Keratinocyte (primary cell): Measurements from ENCODE around the gene ZIC5. TPM values are rescaled to one million over a fixed set of nuclear protein-coding genes. Genes with fewer than 3 reads are reported as not detected.
A peak's percentile ranks its signal among the peaks of the same experiment; 100 is the strongest.

Source experiments
- DNase-seq: peaks from one replicate; pipeline ENCODE4 v3.0.0-alpha.2; 2011; ENCODE audit warnings: low read depth, missing footprints, low spot score
- FAIRE-seq: peaks from 2 replicates; lab custom pipeline; 2011; peaks lifted over from hg19 to GRCh38; lab: Jason Lieb, UNC
- H2AFZ ChIP-seq: 2 replicates; pipeline ENCODE4 v1.6.0; 2012; ENCODE audit warnings: low read length, control low read depth, inconsistent platforms; ENCODE audit not compliant: control insufficient read depth
- H3K27ac ChIP-seq: 2 replicates; pipeline ENCODE4 v1.5.1; 2011; ENCODE audit warnings: low read length; ENCODE audit not compliant: control insufficient read depth, insufficient read depth
- H3K27me3 ChIP-seq: 3 replicates; pipeline ENCODE4 v1.6.0; 2011; ENCODE audit warnings: low read length; ENCODE audit not compliant: control insufficient read depth, insufficient read depth; ENCODE audit errors: extremely low read depth
- H3K36me3 ChIP-seq, 2 experiments: 2 replicates in 1 of 2; 3 replicates in 1 of 2; pipeline ENCODE4 v1.5.1; 2011; ENCODE audit warnings: low read length in 2 of 2, mild to moderate bottlenecking in 1 of 2; ENCODE audit not compliant: control insufficient read depth in 2 of 2, insufficient read depth in 2 of 2; ENCODE audit errors: extremely low read depth in 1 of 2
- H3K4me1 ChIP-seq: 3 replicates; pipeline ENCODE4 v1.5.1; 2011; ENCODE audit warnings: low read length; ENCODE audit not compliant: control insufficient read depth, insufficient read depth; ENCODE audit errors: extremely low read depth
- H3K4me2 ChIP-seq: 3 replicates; pipeline ENCODE4 v1.6.0; 2011; ENCODE audit warnings: low read depth, low read length; ENCODE audit not compliant: control insufficient read depth, insufficient read depth; ENCODE audit errors: extremely low read depth
- H3K4me3 ChIP-seq, 3 experiments: fragments of 200-600 bp in 1 of 3; sonication (generic) in 1 of 3; 2 replicates in 2 of 3; 3 replicates in 1 of 3; pipeline ENCODE4 v1.5.1; 2011 to 2016; ENCODE audit warnings: low read length in 3 of 3, mild to moderate bottlenecking in 3 of 3, control low read depth in 2 of 3, inconsistent platforms in 1 of 3, low read depth in 1 of 3, mixed read lengths in 1 of 3, mixed run types in 1 of 3, moderate library complexity in 1 of 3; ENCODE audit not compliant: control insufficient read depth in 2 of 3, insufficient read depth in 2 of 3; ENCODE audit errors: extremely low read depth in 1 of 3
- H3K79me2 ChIP-seq: 2 replicates; pipeline ENCODE4 v1.6.0; 2012; ENCODE audit warnings: low read length; ENCODE audit not compliant: control insufficient read depth, insufficient read depth
- H3K9ac ChIP-seq: 3 replicates; pipeline ENCODE4 v1.6.0; 2011; ENCODE audit warnings: low read length; ENCODE audit not compliant: control insufficient read depth, insufficient read depth; ENCODE audit errors: extremely low read depth
- H3K9me1 ChIP-seq: 3 replicates; pipeline ENCODE4 v1.6.0; 2011; ENCODE audit warnings: low read length; ENCODE audit not compliant: control insufficient read depth, insufficient read depth; ENCODE audit errors: extremely low read depth
- H3K9me3 ChIP-seq: 2 replicates; pipeline ENCODE4 v1.5.1; 2012; ENCODE audit warnings: low read depth, low read length; ENCODE audit not compliant: control insufficient read depth
- H4K20me1 ChIP-seq: 3 replicates; pipeline ENCODE4 v1.6.0; 2011; ENCODE audit warnings: low read length; ENCODE audit not compliant: control insufficient read depth, insufficient read depth; ENCODE audit errors: extremely low read depth
- EZH2 ChIP-seq: IDR thresholded peaks from one replicate; pipeline ENCODE4 v1.6.1; 2012; ENCODE audit warnings: inconsistent platforms, mild to moderate bottlenecking, low read length, moderate library complexity
- dilution Hi-C: fragments of 300-500 bp; cut with MboI; formaldehyde crosslinking; loops from one replicate; pipeline ENCODE4 v1.7.0; 2020; ENCODE audit warnings: low sequenced_read_pairs; ENCODE audit not compliant: extremely low pct_ligation_motif_present
- polyA plus RNA-seq, 5 experiments: library from polyadenylated mRNA; depleted of rRNA in 3 of 5; stranded (reverse) in 3 of 5; stranded (forward) in 1 of 5; unstranded in 1 of 5; fragments of >200 nt; gene quantifications; 1 replicate in 1 of 5; 2 replicates in 3 of 5; 3 replicates in 1 of 5; pipeline versions ENCODE4 v1.2.1 to v1.2.3, GENCODE V29; 2011 to 2012; ENCODE audit warnings: missing spikeins in 2 of 5, low read depth in 1 of 5, low replicate concordance in 1 of 5
- TF ChIP-seq, protein P1 (sequence below), 3 experiments: IDR thresholded peaks in 1 of 3; conservative IDR thresholded peaks in 1 of 3; optimal IDR thresholded peaks in 1 of 3; 2 replicates in 2 of 3; 3 replicates in 1 of 3; pipeline versions ENCODE3 to v1.5.1; 2011; ENCODE audit warnings: low read length in 3 of 3, mild to moderate bottlenecking in 3 of 3, moderate library complexity in 2 of 3, control low read depth in 1 of 3, inconsistent platforms in 1 of 3; ENCODE audit not compliant: insufficient read depth in 2 of 3; ENCODE audit errors: extremely low read depth in 1 of 3

Gene ZIC5
- polyA plus RNA-seq, 1 donor (not counting 4 experiments of a cell fraction or from before 2014, with no cell fraction given): not detected

DNA sequence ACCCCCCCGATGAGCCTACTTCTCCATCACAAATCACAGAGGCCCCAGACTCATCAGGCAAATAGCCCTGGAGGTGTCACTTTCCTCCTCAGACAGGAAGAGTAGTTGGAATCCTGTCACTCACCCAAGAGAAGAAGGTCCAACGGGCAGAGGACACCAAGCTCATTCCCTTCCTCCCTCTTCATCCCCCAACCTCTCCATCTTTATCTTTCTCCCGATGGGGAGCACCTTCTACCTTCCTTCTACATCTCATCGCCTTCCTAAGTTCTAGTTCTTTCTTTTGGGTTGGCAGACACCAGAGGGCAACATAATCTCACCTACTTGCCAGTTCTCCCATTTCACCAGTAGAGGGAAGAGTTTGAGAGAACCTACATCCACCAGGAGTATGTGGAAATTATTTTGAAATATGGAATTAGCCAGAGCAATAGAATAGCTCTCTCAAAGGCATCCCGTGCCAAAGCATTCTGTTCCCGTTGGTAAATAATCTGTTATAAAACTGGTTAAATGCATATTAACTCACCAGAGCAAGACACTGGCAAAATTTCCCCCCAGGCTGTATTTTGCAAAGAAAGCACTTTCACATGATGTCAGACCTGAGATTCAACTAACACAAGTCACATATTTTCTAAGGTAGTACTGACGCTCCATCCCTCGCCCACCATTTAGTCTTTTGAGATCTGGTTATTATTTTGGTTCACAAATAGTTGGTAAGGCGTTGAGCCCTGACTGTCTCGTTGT is 55.0 kb downstream of the ZIC5 start:
- no peaks in the 10 kb centered on the region for H3K36me3 ChIP-seq
- dilution Hi-C loops: no loop called here
- no peaks in the 10 kb centered on the region for H3K27me3 ChIP-seq
- no peak overlapping the region for H3K27ac ChIP-seq
- TF ChIP-seq EZH2: no peak
- TF ChIP-seq, protein P1, sequence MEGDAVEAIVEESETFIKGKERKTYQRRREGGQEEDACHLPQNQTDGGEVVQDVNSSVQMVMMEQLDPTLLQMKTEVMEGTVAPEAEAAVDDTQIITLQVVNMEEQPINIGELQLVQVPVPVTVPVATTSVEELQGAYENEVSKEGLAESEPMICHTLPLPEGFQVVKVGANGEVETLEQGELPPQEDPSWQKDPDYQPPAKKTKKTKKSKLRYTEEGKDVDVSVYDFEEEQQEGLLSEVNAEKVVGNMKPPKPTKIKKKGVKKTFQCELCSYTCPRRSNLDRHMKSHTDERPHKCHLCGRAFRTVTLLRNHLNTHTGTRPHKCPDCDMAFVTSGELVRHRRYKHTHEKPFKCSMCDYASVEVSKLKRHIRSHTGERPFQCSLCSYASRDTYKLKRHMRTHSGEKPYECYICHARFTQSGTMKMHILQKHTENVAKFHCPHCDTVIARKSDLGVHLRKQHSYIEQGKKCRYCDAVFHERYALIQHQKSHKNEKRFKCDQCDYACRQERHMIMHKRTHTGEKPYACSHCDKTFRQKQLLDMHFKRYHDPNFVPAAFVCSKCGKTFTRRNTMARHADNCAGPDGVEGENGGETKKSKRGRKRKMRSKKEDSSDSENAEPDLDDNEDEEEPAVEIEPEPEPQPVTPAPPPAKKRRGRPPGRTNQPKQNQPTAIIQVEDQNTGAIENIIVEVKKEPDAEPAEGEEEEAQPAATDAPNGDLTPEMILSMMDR (optimal IDR thresholded peaks at IDR 0.05 in 1 of 3, IDR thresholded peaks at IDR 0.05 in 1 of 3, conservative IDR thresholded peaks at IDR 0.05 in 1 of 3; ENCODE audit: extremely low read depth in 1 of 3, insufficient read depth in 2 of 3, low read length in 3 of 3): peak; percentile 69 to 95 (median 89)
- H3K9me1 ChIP-seq: no peaks in the 10 kb centered on the region
- H3K79me2 ChIP-seq: no peaks in the 10 kb centered on the region
- no peaks in the 10 kb centered on the region for H4K20me1 ChIP-seq
- no peak overlapping the region for H3K9ac ChIP-seq
- peak; percentile 84 for FAIRE-seq
- DNase-seq: no peak
- no peak overlapping the region for H3K4me3 ChIP-seq
- H2AFZ ChIP-seq: no peak overlapping the region
- no peak overlapping the region for H3K4me2 ChIP-seq
- no peaks in the 10 kb centered on the region for H3K4me1 ChIP-seq
- H3K9me3 ChIP-seq: no peaks in the 10 kb centered on the region

DNA sequence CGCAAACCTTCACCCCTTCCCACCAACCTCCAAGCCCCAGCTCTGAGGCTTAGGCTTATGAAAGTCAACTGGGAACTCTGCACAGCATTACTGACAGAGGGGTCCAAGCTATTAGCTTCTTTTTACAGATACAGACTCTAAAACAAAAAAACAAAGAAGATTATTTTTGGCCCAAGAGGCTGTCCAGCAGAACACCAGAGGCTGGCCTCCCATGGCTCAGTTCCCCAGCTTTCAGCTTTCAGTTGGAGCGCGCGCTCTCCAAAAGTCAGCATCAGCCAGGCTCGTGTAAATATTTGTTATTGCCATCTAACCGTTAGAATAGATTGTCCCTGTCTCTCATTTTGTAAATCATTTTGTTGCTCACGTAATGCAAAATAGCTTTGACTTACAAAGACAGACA is 58.4 kb downstream of the ZIC5 start:
- no peak for DNase-seq
- H3K9me1 ChIP-seq: no peaks in the 10 kb centered on the region
- no peak overlapping the region for H3K27ac ChIP-seq
- no peaks in the 10 kb centered on the region for H3K4me1 ChIP-seq
- no peaks in the 10 kb centered on the region for H3K9me3 ChIP-seq
- H4K20me1 ChIP-seq: no peaks in the 10 kb centered on the region
- TF ChIP-seq, protein P1 (optimal IDR thresholded peaks at IDR 0.05 in 1 of 3, IDR thresholded peaks at IDR 0.05 in 1 of 3, conservative IDR thresholded peaks at IDR 0.05 in 1 of 3; ENCODE audit: extremely low read depth in 1 of 3, insufficient read depth in 2 of 3, low read length in 3 of 3): no peak
- TF ChIP-seq EZH2: no peak
- H3K4me2 ChIP-seq: no peak overlapping the region
- peaks cover 2% of the 10 kb centered on the region for H3K27me3 ChIP-seq
- no peaks in the 10 kb centered on the region for H3K79me2 ChIP-seq
- FAIRE-seq: no peak
- no peak overlapping the region for H3K4me3 ChIP-seq
- H2AFZ ChIP-seq: no peak overlapping the region
- H3K36me3 ChIP-seq: no peaks in the 10 kb centered on the region
- dilution Hi-C loops: no loop called here
- H3K9ac ChIP-seq: no peak overlapping the region

Other genes with a start within 250 kb of the ZIC5 start
- gene ZIC2, start 10.0 kb upstream of the ZIC5 start, polyA plus RNA-seq: not detected in 3 replicates
- gene PCCA, start 117.3 kb upstream of the ZIC5 start, polyA plus RNA-seq: 3.6 to 8.1 TPM (median 4.1 TPM) in 3 replicates